ENCODE results near the gene RGS3.

Gene RGS3

DNA sequence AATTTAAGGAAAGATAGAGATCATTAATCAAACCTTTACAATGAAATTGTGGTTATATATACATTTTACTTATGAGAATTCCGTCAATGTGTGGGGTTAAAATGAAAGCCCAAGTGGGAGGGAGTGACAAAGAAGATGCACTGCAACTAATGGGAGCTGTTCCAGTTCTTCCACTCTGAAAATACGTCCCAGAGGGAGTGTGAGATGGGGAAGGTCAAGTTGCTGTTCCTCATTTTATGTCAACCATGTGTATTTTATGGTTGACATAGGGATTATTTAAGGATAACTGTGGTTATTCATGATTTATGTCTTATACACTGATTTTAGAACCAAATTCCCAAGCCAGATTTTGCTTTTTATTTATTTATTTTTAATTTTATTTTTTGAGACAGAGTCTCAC lies 14.2 kb upstream of the RGS3 start:
- in situ Hi-C loops (cut with MboI; ENCODE audit: low sequenced_read_pairs) = loop anchor here (5.0 kb wide), 1 partner anchor 208 kb away; no protein-coding TSS in a partner anchor
- Histone ChIP-seq H3K4me3 (no peak overlapping the region), H3K4me1 (no peaks in the 10 kb centered on the region), H3K36me3 (replicated peaks) (no peaks in the 10 kb centered on the region), H3K9me3 (no peaks in the 10 kb centered on the region), H3K27me3 (ENCODE audit: low read depth) (no peaks in the 10 kb centered on the region)
- no peak for DNase-seq (ENCODE audit: low spot score in 2 of 2)

GRCh38 chr9:113452113-113452605 lies 11.4 kb upstream of the RGS3 start:
- H3K27me3 ChIP-seq (ENCODE audit: low read depth) = no peaks in the 10 kb centered on the region
- H3K4me3 ChIP-seq = no peak overlapping the region
- H3K4me1 ChIP-seq = no peaks in the 10 kb centered on the region
- no peaks in the 10 kb centered on the region for H3K36me3 ChIP-seq (replicated peaks)
- DNase-seq (ENCODE audit: low spot score in 2 of 2) = no peak
- in situ Hi-C loops (cut with MboI; ENCODE audit: low sequenced_read_pairs) = no loop called here
- no peaks in the 10 kb centered on the region for H3K9me3 ChIP-seq

DNA sequence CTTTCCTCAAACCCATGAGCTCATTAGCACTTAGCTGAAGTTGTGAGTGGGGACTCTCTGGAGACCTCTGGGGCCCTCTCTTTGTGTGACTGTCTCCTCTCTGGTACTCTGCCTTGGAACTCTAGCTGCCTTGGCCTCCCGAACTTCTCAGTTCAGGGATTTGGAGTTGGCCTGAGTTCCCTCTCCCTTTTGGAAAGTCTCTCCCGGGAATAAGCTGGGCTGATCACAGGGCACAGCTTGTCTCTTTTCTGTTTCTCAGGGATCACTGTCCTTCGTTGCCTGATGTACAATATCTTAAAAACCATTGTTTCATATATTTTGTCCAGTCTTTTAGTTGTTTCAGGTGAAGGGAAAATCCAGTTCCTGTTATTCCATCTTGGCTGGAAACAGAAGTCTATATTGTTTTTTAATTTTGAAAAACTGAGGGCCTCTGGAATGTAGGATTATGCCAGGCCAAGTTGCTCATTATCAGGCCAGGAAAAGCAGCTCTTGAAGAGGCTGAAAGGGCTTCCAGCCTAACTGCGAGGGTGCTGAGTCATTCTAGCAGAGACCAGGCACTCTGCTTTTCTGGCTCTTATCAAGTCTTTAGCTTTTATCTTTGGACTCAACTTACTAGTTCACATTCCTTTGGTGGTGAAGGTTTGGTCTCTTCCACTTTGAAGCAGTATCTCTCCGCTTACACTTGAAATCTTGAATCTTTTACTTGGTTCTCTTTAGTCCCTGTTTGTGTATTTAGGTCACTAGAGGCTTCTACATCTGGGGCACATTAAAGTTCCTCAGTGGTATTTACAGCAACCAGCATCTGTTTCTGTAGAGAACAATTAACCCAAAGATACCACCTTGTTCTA lies 8.4 kb upstream of the RGS3 start:
- DNase-seq (ENCODE audit: low spot score in 2 of 2) = no peak
- Histone ChIP-seq H3K27me3 (ENCODE audit: low read depth) (no peaks in the 10 kb centered on the region), H3K4me3 (no peak overlapping the region), H3K4me1 (no peaks in the 10 kb centered on the region), H3K9me3 (no peaks in the 10 kb centered on the region), H3K36me3 (replicated peaks) (no peaks in the 10 kb centered on the region)
- in situ Hi-C loops (cut with MboI; ENCODE audit: low sequenced_read_pairs) = no loop called here

GRCh38 chr9:113456235-113456634 lies 7.3 kb upstream of the RGS3 start:
- no peaks in the 10 kb centered on the region for H3K4me1 ChIP-seq
- no peak for DNase-seq (ENCODE audit: low spot score in 2 of 2)
- no peaks in the 10 kb centered on the region for H3K9me3 ChIP-seq
- no peaks in the 10 kb centered on the region for H3K36me3 ChIP-seq (replicated peaks)
- no peak overlapping the region for H3K4me3 ChIP-seq
- H3K27me3 ChIP-seq (ENCODE audit: low read depth) = no peaks in the 10 kb centered on the region
- in situ Hi-C loops (cut with MboI; ENCODE audit: low sequenced_read_pairs) = no loop called here

DNA sequence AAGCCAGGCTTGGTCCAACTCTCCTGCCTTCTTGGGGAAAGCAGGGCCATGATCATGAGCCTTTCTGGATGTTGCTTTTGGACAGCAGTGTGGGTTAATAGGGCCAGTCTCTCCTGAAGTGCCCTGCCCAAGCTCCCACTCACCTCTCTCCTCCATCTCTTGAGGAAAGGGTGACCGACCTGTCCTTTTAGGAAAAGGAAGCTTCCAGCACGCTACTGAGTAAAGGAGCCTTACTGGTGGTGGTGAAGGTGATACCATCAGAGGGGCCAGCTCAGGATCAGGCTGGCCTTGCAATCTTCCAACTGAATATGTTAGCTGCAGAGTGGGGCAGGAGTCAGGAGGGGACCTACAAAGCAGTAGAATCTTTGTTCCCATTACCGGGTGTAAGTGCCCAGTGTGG lies 2.2 kb upstream of the RGS3 start:
- no peak overlapping the region for H3K4me3 ChIP-seq
- DNase-seq (ENCODE audit: low spot score in 2 of 2) = no peak
- H3K27me3 ChIP-seq (ENCODE audit: low read depth) = no peaks in the 10 kb centered on the region
- in situ Hi-C loops (cut with MboI; ENCODE audit: low sequenced_read_pairs) = no loop called here
- no peaks in the 10 kb centered on the region for H3K4me1 ChIP-seq
- H3K9me3 ChIP-seq = no peaks in the 10 kb centered on the region
- H3K36me3 ChIP-seq (replicated peaks) = no peaks in the 10 kb centered on the region

DNA sequence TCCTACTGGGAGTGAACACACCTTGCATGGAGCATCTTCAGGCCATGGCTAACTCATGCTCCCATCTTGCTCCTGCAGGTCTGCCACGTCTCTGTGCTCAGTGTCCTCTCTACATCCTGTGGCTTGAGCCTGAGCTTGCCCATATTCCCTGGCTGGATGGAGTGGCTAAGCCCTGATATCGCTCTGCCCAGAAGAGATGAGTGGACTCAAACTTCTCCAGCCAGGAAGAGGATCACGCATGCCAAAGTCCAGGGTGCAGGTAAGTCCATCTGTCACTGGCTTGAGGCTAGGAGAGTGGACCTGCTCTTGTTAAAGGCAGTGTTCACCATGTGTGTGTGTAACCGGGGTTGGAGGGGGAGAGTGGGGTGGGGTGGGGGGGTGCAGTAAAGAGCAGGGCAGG lies 1.6 kb upstream of the RGS3 start:
- DNase-seq (ENCODE audit: low spot score in 2 of 2) = no peak
- no peak overlapping the region for H3K4me3 ChIP-seq
- no peaks in the 10 kb centered on the region for H3K4me1 ChIP-seq
- H3K36me3 ChIP-seq (replicated peaks) = no peaks in the 10 kb centered on the region
- no peaks in the 10 kb centered on the region for H3K27me3 ChIP-seq (ENCODE audit: low read depth)
- in situ Hi-C loops (cut with MboI; ENCODE audit: low sequenced_read_pairs) = no loop called here
- no peaks in the 10 kb centered on the region for H3K9me3 ChIP-seq

DNA sequence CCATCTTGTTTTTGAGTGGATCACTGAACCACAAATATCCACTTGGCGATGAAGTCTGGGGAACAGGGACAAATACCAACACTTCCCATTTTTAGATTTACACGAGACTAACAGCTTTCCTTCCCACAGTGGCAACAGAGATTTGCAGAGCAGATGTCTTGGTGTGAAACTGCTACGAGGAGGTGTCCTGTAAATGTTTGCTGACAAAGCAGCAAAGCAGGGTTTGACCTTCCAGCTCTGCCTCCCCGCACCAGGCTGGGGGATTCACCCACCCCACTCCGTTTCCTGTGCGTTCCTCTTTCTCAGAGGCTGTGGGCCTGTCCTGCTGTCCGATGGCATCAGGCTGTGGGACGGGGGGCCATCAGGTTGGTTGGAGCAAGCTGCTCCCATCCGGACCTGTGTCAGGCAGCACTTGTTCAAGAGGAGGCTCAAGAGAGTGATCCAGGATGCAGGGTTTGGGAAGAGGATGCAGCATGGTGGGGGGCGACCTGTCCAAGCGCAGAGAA lies 693 bp upstream of the RGS3 start:
- in situ Hi-C loops (cut with MboI; ENCODE audit: low sequenced_read_pairs) = no loop called here
- no peaks in the 10 kb centered on the region for H3K4me1 ChIP-seq
- no peak overlapping the region for H3K4me3 ChIP-seq
- H3K9me3 ChIP-seq = no peaks in the 10 kb centered on the region
- H3K36me3 ChIP-seq (replicated peaks) = no peaks in the 10 kb centered on the region
- H3K27me3 ChIP-seq (ENCODE audit: low read depth) = no peaks in the 10 kb centered on the region
- DNase-seq (ENCODE audit: low spot score in 2 of 2) = no peak

GRCh38 chr9:113464286-113464660 lies 746 bp downstream of the RGS3 start:
- no peak for DNase-seq (ENCODE audit: low spot score in 2 of 2)
- in situ Hi-C loops (cut with MboI; ENCODE audit: low sequenced_read_pairs) = no loop called here
- Histone ChIP-seq H3K4me1 (no peaks in the 10 kb centered on the region), H3K9me3 (no peaks in the 10 kb centered on the region; the same call in 1 of the 2 replicates), H3K27me3 (ENCODE audit: low read depth) (no peaks in the 10 kb centered on the region), H3K36me3 (replicated peaks) (no peaks in the 10 kb centered on the region), H3K4me3 (no peak overlapping the region)

- Histone ChIP-seq H3K9me3 (no peaks in the 10 kb centered on the region; the same call in 1 of the 2 replicates), H3K4me3 (no peak overlapping the region), H3K4me1 (no peaks in the 10 kb centered on the region), H3K27me3 (ENCODE audit: low read depth) (no peaks in the 10 kb centered on the region), H3K36me3 (replicated peaks) (no peaks in the 10 kb centered on the region)
- in situ Hi-C loops (cut with MboI; ENCODE audit: low sequenced_read_pairs) = no loop called here
- DNase-seq (ENCODE audit: low spot score in 2 of 2) = no peak
These were observed 2.1 kb downstream of the RGS3 start for GRCh38 chr9:113465599-113466140.

- in situ Hi-C loops (cut with MboI; ENCODE audit: low sequenced_read_pairs) = no loop called here
- Histone ChIP-seq H3K4me1 (no peaks in the 10 kb centered on the region), H3K27me3 (ENCODE audit: low read depth) (no peaks in the 10 kb centered on the region), H3K36me3 (replicated peaks) (no peaks in the 10 kb centered on the region), H3K4me3 (no peak overlapping the region), H3K9me3 (no peaks in the 10 kb centered on the region; the same call in 1 of the 2 replicates)
- no peak for DNase-seq (ENCODE audit: low spot score in 2 of 2)
These were observed 3.7 kb downstream of the RGS3 start for GRCh38 chr9:113467183-113467582.

GRCh38 chr9:113468716-113469448 lies 5.4 kb downstream of the RGS3 start:
- H3K4me3 ChIP-seq = no peak overlapping the region
- H3K27me3 ChIP-seq (ENCODE audit: low read depth) = no peaks in the 10 kb centered on the region
- no peaks in the 10 kb centered on the region; the same call in 1 of the 2 replicates for H3K9me3 ChIP-seq
- DNase-seq (ENCODE audit: low spot score in 2 of 2) = no peak
- H3K36me3 ChIP-seq (replicated peaks) = no peaks in the 10 kb centered on the region
- no peaks in the 10 kb centered on the region for H3K4me1 ChIP-seq
- in situ Hi-C loops (cut with MboI; ENCODE audit: low sequenced_read_pairs) = no loop called here

- DNase-seq (ENCODE audit: low spot score in 2 of 2) = no peak
- in situ Hi-C loops (cut with MboI; ENCODE audit: low sequenced_read_pairs) = no loop called here
- Histone ChIP-seq H3K36me3 (replicated peaks) (no peaks in the 10 kb centered on the region), H3K9me3 (no peaks in the 10 kb centered on the region; the same call in 1 of the 2 replicates), H3K4me1 (no peaks in the 10 kb centered on the region), H3K4me3 (no peak overlapping the region), H3K27me3 (ENCODE audit: low read depth) (no peaks in the 10 kb centered on the region)
These were observed 7.6 kb downstream of the RGS3 start for GRCh38 chr9:113471143-113471542.

DNA sequence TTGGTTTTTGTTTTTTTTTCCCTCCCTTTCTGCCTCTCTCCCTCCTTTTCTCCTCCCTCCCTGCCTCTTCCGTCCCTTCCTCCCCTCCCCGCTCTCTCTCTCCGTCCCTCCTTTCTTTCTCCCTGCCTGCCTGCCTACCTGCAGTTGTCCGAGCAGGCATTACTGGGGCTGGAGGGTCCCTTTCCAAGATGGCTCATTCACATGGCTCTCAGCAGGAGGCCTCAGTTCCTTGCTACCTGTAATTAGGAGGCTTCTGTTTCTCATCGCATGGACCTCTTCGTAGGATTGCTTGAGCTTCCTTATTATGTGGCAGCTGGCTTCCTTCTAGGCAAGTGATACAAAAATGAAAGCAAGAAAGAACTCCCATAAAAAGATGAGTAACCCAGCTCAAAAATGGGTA lies 8.0 kb downstream of the RGS3 start:
- Histone ChIP-seq H3K4me1 (no peaks in the 10 kb centered on the region), H3K9me3 (no peaks in the 10 kb centered on the region; the same call in 1 of the 2 replicates), H3K36me3 (replicated peaks) (no peaks in the 10 kb centered on the region), H3K27me3 (ENCODE audit: low read depth) (no peaks in the 10 kb centered on the region), H3K4me3 (no peak overlapping the region)
- in situ Hi-C loops (cut with MboI; ENCODE audit: low sequenced_read_pairs) = no loop called here
- DNase-seq (ENCODE audit: low spot score in 2 of 2) = no peak

GRCh38 chr9:113472199-113472598 lies 8.7 kb downstream of the RGS3 start:
- H3K4me1 ChIP-seq = no peaks in the 10 kb centered on the region
- in situ Hi-C loops (cut with MboI; ENCODE audit: low sequenced_read_pairs) = no loop called here
- DNase-seq (ENCODE audit: low spot score in 2 of 2) = no peak
- H3K36me3 ChIP-seq (replicated peaks) = no peaks in the 10 kb centered on the region
- H3K27me3 ChIP-seq (ENCODE audit: low read depth) = no peaks in the 10 kb centered on the region
- H3K4me3 ChIP-seq = no peak overlapping the region
- no peaks in the 10 kb centered on the region; the same call in 1 of the 2 replicates for H3K9me3 ChIP-seq

Data from HAP-1 (cell line).